Limb (tissue), 2 donors: ENCODE measurements around the gene C8B.

ENCODE experiments used
- DNase-seq, 2 donors: peaks; one replicate each; pipeline ENCODE4 v3.0.0-alpha.2; 2016; ENCODE audit errors: extremely low spot score in 2 of 2

Gene C8B

DNA sequence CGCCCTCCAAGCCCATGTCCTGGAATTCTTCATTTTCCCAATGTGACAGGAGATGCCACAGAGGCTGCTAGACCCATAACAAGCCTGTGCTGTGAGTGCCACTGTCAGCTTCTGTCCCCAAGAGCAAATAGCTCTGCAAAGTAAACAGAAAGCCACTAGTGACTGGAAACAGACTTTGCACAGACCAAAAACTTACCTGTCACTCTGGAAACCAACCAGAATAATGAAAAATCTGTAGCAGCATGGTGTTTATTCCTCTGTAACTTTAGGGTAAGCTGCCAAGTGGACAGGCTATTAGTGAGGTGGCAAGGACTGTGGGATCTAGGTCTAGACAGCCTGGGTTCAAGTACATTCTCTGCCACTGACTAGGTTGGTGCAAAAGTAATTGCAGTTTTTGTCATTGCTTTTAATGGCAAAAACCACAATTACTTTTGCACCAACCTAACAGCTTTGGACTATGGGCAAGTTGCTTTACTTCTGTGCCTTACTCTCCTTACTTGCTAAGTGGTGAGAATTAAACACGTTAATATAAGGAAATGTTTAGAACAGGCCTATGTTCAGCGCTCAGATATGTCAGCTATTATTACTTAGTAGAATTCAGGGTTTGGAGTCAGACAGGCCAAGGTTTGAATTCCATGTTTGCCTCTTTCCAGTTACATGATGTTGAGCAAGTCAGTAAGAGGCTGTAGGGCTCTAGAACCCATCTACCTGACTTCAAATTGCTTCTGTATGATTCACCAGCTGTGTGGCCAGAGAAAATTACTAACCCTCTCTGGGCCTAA, at the start of gene C8B:
C8B (minus strand) TSS at position 100 of the 782 bp plus-strand sequence; CDS start at position 33, 67 bp downstream.
- no peak for DNase-seq

DNA sequence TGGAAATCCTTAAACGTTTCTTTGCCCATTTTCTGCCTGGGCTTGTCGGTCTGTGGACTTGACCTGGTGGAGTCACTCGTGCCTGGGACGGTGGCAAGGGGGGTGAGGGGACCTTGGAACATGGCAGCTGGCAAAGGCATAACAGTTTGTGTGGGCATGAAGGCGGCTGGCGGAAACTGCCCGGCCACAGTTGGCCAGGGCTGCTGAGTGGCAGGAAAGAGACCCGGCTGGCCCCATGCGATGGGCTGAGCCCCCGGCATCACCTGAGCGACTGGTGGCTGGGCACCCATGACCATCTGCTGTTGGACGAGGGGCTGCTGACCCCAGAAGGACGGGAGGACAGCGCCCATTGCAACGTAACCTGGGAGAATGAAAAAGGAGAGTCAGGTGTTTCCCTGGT, 49.3 kb upstream of the C8B start:
- no peak for DNase-seq

DNA sequence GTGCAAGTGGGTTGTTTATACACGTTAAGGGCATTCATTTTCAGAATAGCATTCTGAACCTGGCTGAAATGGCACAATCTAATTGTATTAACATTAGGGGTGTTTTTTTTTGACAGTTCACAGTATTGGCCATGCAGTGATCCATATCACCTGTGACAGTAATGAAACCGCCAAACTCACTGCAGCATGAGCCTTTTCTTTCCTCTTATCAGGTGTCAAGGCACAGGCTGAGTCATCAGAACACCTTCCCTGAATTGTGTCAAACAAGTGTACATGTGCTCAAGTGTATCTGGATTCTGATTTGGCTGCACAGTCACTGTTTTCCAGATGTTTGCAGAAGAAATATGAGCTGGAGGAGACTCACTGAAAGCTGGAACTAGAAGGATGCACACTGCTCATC, 47.7 kb upstream of the C8B start:
- no peak for DNase-seq

DNA sequence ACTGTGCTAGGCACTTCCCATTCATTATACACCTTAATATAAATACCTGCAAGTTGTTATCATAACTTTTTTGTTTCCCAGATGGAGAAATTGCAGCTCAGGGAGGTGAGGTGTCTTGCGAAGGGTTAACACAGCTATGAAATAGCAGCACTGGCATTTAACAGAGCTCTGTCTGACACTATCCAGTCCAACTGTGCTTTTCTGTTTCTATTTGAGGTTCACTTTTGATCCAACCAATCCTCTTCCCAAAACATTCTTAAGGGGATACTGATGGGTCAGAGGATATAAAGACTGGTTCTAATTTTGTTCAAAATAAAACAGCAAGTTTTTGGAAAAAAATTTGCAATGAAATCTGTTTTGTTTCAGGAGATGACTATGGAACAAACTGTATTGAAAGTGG, 46.5 kb upstream of the C8B start:
- no peak for DNase-seq

DNA sequence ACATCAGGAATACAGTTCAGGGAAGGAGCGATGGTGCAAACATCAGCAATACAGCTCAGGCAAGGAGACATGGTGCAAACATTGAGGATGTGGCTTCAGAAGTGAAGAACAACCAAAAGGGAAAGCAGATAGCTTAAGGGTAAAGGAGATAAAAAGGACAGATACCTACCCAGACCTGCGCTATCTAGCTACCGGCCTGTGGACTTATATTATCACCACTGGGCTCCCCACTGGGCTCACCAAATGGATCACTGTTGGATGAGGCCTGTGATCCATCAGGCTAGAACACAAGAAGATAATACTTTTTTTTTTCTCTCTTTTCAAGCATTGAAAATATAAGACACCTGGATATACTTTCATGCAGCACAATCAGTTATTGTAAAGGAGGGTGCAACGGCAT, 44.7 kb upstream of the C8B start:
- DNase-seq, result no peak

DNA sequence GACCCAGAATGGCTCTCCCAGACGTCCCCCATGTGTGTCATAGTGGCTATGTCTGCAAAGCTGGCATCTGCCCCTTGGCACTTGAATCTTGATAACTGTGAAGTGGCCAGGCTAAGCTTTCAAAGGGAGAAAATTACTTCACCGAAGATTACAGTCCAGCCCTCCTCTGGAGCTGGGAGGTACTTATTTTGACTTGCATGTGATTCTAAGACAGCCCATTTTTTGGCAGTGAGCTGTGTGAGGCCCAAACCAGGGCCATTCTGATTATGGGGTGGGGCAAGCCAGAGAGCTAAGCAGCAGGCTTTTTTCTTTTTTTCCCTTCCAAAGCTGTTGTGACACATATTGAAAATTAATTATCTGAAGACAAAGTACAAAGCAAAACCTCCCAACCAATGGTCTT, 42.1 kb upstream of the C8B start:
- DNase-seq, result peak in 1 of 2 donors; percentile 37

DNA sequence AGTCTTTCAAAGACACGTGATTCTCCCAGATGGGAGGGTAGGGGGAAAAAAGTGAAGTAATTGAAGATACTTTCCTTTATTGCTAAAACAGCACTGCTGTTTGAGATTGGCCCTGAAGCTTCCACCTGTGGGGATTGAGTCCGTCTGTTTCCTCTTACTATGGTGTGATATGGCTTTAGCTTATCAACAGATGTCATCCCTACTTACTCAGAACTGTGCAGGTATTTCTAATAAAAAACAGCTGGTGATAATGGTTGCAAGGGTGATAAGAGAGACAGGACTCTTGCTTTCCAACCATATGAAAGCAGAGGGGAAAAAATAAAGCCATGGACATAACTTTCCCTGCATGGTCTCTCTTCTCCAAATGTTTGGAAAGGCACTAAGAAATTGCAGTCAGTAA, 41.7 kb upstream of the C8B start:
- DNase-seq, result no peak

DNA sequence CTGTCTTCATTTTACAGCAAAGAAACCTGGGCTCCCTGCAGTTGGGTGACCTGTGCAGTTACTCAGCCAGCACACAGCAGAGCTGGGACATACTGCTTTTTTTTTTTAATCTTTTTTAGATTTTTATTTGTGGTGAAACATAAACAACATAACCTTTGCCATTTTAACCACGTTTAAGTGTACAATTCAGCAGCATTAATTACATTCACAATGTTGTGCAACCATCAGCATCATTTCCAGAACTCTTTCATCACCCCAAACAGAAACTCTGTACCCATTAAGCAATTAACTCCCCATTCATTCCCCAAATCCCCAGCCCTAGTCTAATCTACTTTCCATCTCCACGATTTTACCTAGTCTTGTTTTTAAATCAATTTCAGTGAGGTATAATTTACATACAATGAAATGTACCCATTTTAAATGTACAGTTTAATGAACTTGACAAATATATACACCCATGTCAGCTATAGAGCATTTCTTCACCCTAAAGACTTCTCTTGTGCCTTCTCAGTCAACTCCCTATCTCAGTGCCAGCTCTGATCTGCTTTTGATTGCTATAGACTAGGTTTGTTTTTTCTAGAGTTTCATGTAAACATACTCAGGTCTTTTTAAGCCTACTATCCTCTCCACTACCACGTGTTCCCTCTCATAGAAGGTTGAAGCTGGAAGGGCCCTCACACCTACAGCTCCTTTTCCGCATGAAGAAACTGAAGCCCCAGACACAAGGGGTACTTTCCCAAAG, 37.8 kb upstream of the C8B start:
- no peak for DNase-seq

DNA sequence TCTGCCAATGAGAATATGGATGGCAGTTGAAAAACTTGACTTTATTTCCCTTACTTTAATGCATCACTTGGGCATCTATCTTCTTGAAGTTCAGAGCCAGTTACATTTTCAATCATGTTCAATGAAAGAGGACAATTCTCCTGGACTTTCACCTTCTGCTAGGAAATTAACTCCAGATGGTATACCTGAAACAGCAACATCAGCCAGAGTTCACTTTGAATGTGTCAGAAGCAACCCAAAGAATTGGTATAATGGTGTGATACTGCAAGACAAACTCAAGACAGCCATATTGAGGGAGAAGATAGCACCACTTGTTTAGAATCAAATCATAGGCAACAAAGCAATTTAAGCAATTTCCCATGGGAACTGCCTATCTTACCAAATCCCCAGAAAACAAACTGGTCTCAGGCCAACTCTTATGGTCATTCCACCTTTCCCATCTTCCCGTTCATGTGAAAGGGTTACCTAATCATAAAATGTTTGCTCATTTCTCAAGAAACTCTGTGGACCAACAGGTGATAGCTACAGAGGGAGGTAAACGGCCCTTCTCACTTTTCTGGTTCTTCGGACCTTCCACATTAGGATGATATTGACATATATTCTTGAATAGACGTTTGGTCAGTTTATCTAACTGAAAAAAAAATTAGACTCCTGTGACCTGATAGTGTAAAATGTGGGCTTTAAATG, 29.7 kb upstream of the C8B start:
- DNase-seq, result no peak

DNA sequence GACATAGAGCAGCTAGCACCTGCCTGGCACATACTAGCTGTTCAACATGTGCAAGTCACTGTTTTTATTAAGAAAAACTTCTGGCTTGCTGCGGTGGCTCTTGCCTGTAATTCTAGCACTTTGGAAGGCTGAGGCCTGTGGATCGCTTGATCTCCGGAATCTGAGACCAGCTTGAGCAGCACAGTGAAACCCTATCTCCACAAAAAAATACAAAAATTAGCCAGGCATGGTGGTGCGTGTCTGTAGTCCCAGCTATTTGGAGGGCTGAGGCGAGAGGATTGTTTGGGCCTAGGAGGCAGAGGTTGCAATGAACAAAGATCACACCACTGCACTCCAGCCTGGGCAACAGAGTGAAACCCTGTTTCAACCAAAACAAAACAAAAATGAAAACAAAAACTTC, 27.7 kb upstream of the C8B start:
- DNase-seq, result no peak

DNA sequence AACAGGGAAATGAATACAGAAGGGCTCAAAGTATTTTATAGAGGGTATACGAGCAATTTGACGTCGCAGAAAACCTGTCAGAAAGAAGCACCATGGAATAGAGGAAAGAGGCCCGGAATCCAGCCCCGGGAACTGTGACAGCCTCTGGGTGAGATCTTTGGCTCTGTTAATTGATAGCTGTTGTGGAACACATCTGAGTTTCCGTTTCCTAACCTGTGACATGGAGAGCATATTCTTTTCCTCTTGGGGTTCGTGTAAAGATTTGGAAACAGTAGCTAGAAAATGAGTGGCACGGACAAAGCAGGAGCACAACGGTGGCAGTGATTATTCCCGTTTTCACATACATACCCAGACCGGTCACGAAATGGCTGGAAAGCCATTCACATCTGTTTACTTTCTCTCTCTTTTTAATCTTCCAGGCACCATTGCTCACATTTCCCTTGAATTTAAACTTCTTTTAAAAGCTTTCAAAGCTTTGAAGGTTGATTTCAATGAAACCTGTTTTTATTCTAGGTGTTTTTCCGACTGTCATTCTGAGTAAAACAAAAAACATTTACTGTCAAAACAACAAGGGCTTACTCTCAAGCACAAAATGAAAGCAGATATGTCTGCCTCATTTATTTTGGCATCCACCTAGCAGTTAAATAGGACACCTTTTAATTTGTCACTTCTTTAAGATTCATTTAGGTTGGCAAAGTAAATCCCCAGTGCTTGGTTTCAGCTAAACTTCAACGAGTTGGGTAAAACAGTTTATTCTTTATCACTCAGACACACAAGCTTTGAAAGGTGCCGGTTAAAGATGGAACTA, 26.7 kb upstream of the C8B start:
- no peak for DNase-seq

DNA sequence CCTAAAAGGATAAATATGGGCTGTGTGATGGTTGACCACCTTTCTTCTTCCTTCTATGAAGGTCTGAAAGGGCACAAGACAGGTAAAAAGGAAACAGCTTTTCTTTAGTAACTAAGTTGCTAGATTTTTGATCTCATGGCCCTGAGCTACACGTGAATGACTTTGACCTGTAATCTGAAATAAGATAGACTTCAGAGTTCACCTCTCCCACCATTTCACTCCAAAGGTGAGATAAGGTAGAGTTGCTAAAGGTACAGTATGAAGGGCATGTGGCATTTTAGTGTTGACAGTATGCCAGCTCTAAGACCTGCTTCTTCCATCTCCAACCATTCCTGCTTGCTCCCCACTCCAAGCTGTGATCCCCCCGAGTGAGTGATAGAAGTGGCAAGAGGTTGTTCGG, 25.8 kb upstream of the C8B start:
- no peak for DNase-seq

DNA sequence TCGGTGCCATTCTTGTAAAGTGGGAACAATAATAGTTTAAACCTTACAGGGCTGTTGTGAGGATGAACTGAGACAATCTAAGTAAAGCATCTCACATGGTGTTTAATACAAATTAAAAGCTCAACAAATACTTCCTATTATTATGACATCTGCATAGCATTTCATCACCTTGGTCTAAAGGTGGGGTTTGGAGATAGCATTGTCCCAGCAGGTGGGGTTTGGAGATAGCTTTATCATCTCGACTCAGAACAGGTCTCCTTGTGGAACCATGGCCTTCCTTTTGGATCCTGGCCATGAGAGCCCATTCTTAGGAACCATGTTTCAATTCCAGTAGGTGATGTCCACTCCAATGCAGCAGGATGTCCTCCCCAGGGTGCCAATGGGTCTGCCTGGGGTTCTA, 20.6 kb upstream of the C8B start:
- DNase-seq, result no peak

DNA sequence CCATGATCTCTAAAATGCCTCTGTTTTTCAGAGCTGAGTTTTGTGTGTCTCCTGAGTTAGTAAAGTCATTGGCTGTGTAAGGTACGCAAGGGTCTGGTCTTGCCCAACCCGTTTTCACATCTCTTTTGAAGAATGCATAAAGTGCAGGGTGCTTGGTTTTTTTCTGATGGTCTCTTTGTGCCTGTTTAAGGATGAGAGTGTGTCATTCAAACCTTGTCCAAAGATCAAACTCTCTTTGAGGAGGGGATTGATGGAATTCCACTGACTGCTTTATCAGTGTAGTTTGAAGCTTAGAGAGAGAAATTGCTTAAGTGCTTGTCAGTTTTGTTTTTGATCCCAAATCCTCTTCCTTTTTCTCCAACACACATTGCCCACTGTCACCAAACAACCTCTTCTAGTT, 20.0 kb upstream of the C8B start:
- DNase-seq, result no peak

DNA sequence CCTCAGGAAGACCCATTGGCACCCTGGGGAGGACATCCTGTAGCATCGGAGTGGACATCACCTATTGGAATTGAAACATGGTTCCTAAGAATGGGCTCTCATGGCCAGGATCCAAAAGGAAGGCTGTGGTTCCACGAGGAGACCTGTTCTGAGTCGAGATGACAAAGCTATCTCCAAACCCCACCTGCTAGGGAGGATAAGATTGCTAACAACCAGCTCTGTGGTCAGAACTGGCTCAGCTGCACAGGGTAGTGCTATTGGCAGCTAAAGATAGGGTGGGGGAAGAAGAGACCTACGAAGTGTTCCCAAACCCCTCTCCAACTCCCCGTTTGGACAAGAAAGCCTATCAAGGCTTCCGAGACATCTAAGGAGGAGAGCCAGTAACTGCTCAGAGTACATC, 17.7 kb upstream of the C8B start:
- DNase-seq, result no peak

DNA sequence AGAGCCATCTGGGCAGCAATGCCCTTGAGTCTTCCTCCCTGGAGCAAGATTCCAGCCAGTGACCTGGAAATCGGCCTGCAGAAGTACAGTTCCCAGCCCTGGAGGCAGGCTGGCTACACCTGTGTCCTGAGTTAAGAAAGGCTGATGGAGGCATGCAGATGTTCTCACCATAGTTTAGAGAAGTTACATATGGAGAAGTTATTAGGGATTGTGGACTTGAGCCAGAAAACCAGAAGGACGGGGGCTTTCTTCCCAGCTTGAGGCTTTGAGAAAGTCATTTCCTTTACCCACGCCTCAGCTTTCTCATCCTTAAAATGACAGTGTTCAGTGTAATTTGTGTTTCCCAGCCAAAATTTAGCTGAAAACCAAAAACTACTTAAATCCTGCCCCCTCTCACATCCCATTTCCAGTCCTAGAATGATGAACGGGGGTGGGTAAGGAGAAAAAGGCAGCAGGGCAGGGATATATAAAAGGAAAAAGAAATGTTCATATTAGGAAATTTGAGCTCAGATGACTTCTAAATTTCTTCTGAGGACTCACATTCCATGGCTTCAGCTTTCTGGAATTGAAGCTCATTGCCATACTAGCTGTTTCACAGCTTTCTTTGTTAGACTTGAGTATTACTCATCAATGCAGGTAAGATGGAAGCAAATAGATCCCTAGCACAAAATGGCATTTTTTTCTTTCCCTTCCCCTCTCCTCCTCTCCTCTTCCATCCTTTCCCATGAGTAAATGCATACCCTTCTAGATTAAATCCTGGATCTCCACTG, 14.4 kb upstream of the C8B start:
- DNase-seq, result peak; percentile 18 to 28

DNA sequence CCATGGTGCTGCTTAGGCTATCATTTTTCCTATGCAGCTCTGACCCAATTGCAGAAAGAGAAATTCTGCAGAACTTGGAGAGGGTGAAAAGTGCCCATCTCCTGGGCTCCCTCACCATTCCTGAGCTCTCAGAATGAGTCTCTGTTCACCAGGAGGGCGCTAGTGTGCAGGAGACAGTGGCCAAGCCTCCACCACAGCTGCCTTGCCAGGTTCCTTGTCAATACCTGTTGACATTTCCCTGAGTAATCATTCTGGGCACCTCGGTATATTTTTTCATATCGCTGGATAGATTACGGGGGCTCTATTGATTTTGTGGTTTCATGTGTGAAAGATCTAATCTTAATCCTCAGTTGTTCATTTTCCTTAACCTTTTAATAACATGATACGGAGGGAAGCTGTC, 13.0 kb upstream of the C8B start:
- DNase-seq, result no peak

DNA sequence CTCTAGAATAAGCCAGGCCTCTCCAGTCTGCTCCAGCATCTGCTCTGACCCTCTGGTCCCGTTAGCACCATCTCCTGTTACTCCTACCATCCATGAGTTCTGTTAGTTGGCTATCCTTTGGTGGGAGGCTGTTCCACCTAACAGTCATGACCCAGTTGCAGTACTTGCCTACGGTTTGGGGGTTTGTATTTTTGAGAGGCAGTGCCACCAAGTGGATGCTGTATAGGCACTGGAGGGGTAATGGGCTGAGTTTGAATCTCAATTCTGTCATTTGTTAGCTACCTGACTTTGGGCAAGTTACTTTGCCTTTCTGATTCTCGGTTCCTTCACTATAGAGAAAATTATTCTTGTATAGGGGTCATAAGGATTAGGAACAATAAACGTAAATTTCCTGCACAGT, 12.1 kb upstream of the C8B start:
- no peak for DNase-seq

DNA sequence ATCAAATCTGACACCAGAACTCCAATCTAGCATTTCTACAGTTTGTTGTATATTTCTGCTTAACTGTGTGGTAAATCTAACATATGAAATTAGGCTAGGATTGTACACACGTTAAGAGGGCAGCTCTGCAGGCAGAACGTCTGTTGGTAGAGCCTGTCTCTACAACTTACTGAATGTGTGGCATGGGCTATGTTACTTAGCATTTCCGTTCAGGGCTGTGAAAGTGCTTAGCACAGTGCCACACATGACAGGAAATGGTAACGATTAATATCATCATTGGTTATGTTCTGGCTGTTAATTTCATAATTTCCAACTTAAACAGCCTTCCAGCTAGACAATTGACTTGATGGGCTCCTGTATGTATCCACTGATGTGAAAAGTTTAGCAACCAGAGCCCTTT, 9.6 kb upstream of the C8B start:
- no peak for DNase-seq

DNA sequence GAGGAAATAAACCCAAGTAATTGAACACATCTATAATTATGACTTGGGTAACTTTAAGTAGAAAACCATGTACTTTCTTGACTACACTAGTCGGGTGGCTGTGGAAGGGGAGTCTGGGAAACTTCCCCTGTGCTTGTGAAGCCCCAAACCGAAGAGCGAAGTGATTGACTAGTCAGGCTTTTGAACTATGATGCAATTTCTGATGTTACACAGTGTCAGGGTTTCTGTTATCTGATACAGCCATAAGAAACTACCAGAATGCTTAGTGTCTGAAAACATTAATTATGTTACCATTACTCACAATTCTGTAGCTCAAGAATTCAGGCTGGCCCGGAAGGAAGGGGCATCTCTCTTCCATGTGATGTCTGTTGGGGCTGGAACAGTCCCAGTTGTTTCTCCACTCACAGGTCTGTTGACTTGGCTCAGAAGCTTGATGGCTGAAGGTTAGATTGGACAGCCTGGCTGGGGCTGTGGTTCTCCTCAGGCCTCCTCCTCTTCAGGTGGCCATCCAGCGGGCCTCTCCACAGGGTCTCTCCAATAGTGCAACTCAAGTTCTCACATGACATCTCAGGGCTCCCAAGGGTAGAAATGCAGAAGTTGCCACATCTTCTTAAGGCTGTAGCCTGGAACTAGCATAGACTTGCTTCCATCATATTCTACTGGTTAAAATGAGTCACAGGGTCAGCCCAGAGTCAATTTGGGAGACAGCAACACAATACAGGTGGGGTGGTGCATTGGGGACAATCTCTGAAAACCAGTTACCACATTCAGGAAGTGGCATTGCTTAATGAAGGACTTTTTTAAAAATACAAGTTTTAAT, 8.3 kb upstream of the C8B start:
- DNase-seq, result no peak
